IMR-90 (cell line): Measurements from ENCODE around the gene DCUN1D3. TPM values are rescaled to one million over a fixed set of nuclear protein-coding genes. Genes with fewer than 3 reads are reported as not detected.

Experiments used
- ATAC-seq: fragments of 200-7000 bp; cut with Tn5 transposase; 2 replicates; pipeline ENCODE4 v1.9.1; 2020; ENCODE audit warnings: low read depth, mild to moderate bottlenecking, moderate library complexity
- BruUV-seq: library from RNA; stranded (reverse); fragments of 400-500 nt; replicated peaks from 2 replicates; lab custom pipeline; 2021; lab: Mats Ljungman, UMichigan
- CTCF ChIA-PET: fragments of 300-600 bp; formaldehyde crosslinking; extraction: SDS; loops from one replicate; lab custom pipeline; 2021; ENCODE audit warnings: antibody characterized with exemption; lab: Yijun Ruan, JAX
- POLR2A ChIA-PET: fragments of 300-600 bp; sonication (Branson Sonifier 250); formaldehyde crosslinking; loops from one replicate; lab custom pipeline; 2022; ENCODE audit warnings: antibody characterized with exemption; ENCODE audit not compliant: unreplicated experiment; lab: Charles Lee
- DNase-seq: peaks from one replicate; pipeline ENCODE4 v3.0.0; 2013
- H2AFZ ChIP-seq: replicated peaks from 2 replicates; pipeline ENCODE3; 2013; ENCODE audit warnings: low read length, mild to moderate bottlenecking; ENCODE audit not compliant: poor library complexity
- H2AK5ac ChIP-seq: 2 replicates; pipeline ENCODE4 v1.6.1; 2013; ENCODE audit warnings: low read depth, low read length, inconsistent platforms
- H2AK9ac ChIP-seq: replicated peaks from 2 replicates; pipeline ENCODE3; 2013; ENCODE audit warnings: mild to moderate bottlenecking, low read depth, low read length, moderate library complexity; ENCODE audit not compliant: poor library complexity
- H2BK120ac ChIP-seq: 2 replicates; pipeline ENCODE4 v1.6.1; 2013; ENCODE audit warnings: low read depth, low read length, inconsistent platforms
- H2BK15ac ChIP-seq: 3 replicates; pipeline ENCODE4 v1.6.1; 2013; ENCODE audit warnings: low read depth, low read length, inconsistent platforms
- H2BK20ac ChIP-seq: 2 replicates; pipeline ENCODE4 v1.6.1; 2013; ENCODE audit warnings: low read depth, mild to moderate bottlenecking, inconsistent platforms, low read length, moderate library complexity
- H2BK5ac ChIP-seq: 2 replicates; pipeline ENCODE4 v1.6.1; 2013; ENCODE audit warnings: mild to moderate bottlenecking, low read depth, low read length, inconsistent platforms; ENCODE audit not compliant: poor library complexity, severe bottlenecking
- H3K14ac ChIP-seq: replicated peaks from 2 replicates; pipeline ENCODE4 v1.6.1; 2013; ENCODE audit warnings: low read depth, low read length, inconsistent platforms
- H3K18ac ChIP-seq: 2 replicates; pipeline ENCODE4 v1.6.1; 2013; ENCODE audit warnings: low read depth, low read length, control low read depth
- H3K23ac ChIP-seq: 2 replicates; pipeline ENCODE4 v1.6.1; 2013; ENCODE audit warnings: low read depth, low read length, inconsistent platforms
- H3K27ac ChIP-seq: 2 replicates; pipeline ENCODE4 v1.5.1; 2013; ENCODE audit warnings: mild to moderate bottlenecking, control low read depth, low read length; ENCODE audit not compliant: insufficient read depth
- H3K27me3 ChIP-seq: 2 replicates; pipeline ENCODE4 v1.6.1; 2013; ENCODE audit warnings: low read length; ENCODE audit not compliant: control insufficient read depth, insufficient read depth
- H3K36me3 ChIP-seq: 2 replicates; pipeline ENCODE4 v1.6.1; 2013; ENCODE audit warnings: low read length, mixed read lengths; ENCODE audit not compliant: control insufficient read depth, insufficient read depth
- H3K4ac ChIP-seq: 2 replicates; pipeline ENCODE4 v1.6.1; 2013; ENCODE audit warnings: low read depth, low read length, inconsistent platforms
- H3K4me1 ChIP-seq: 2 replicates; pipeline ENCODE4 v1.6.1; 2013; ENCODE audit warnings: low read length, mixed read lengths; ENCODE audit not compliant: control insufficient read depth, insufficient read depth
- H3K4me2 ChIP-seq: 2 replicates; pipeline ENCODE4 v1.6.1; 2013; ENCODE audit warnings: low read depth, mild to moderate bottlenecking, control low read depth, low read length, moderate library complexity
- H3K4me3 ChIP-seq: 2 replicates; pipeline ENCODE4 v1.5.1; 2013; ENCODE audit warnings: low read depth, mild to moderate bottlenecking, control low read depth, low read length, moderate library complexity; ENCODE audit not compliant: insufficient read depth
- H3K56ac ChIP-seq: 2 replicates; pipeline ENCODE4 v1.6.1; 2013; ENCODE audit warnings: low read length, inconsistent platforms; ENCODE audit not compliant: insufficient read depth; ENCODE audit errors: extremely low read depth
- H3K79me1 ChIP-seq, 2 experiments: 2 replicates each; pipeline ENCODE4 v1.6.1; 2013; ENCODE audit warnings: low read length in 2 of 2, inconsistent platforms in 1 of 2, low read depth in 1 of 2
- H3K9ac ChIP-seq: 2 replicates; pipeline ENCODE4 v1.6.1; 2013; ENCODE audit warnings: low read depth, low read length, control low read depth
- H3K9me1 ChIP-seq: 2 replicates; pipeline ENCODE4 v1.6.1; 2013; ENCODE audit warnings: low read length, inconsistent platforms; ENCODE audit not compliant: insufficient read depth
- H3K9me3 ChIP-seq: 2 replicates; pipeline ENCODE4 v1.6.1; 2013; ENCODE audit warnings: low read length; ENCODE audit not compliant: control insufficient read depth, insufficient read depth
- H4K20me1 ChIP-seq: 2 replicates; pipeline ENCODE4 v1.6.1; 2013; ENCODE audit warnings: low read length, inconsistent platforms; ENCODE audit not compliant: insufficient read depth
- H4K5ac ChIP-seq: 2 replicates; pipeline ENCODE4 v1.6.1; 2013; ENCODE audit warnings: mild to moderate bottlenecking, low read depth, low read length, control low read depth
- H4K8ac ChIP-seq, 2 experiments: 2 replicates each; pipeline ENCODE4 v1.6.1; 2013; ENCODE audit warnings: low read depth in 2 of 2, low read length in 2 of 2, control low read depth in 1 of 2, inconsistent platforms in 1 of 2
- H4K91ac ChIP-seq: 2 replicates; pipeline ENCODE4 v1.6.1; 2013; ENCODE audit warnings: low read depth, low read length, inconsistent platforms; ENCODE audit not compliant: insufficient read depth
- CEBPB ChIP-seq: IDR thresholded peaks from 2 replicates; pipeline ENCODE4 v1.6.1; 2012; ENCODE audit warnings: low read depth, low read length, improper control_type of control experiment
- MAZ ChIP-seq: IDR thresholded peaks from 2 replicates; pipeline ENCODE4 v1.6.1; 2012; ENCODE audit warnings: low read depth, mild to moderate bottlenecking, low read length, improper control_type of control experiment, moderate library complexity, borderline replicate concordance
- MXI1 ChIP-seq: IDR thresholded peaks from 2 replicates; pipeline ENCODE4 v1.6.1; 2012; ENCODE audit warnings: low read depth, mild to moderate bottlenecking, low read length, moderate library complexity, borderline replicate concordance
- POLR2A ChIP-seq: IDR thresholded peaks from 2 replicates; pipeline ENCODE4 v1.6.1; 2012; ENCODE audit warnings: mild to moderate bottlenecking, low read depth, low read length
- USF2 ChIP-seq: fragments of 150-350 bp; IDR thresholded peaks from 2 replicates; pipeline ENCODE4 v1.6.1; 2017; ENCODE audit warnings: mild to moderate bottlenecking, antibody characterized with exemption, low read length, low read depth
- WGBS, 2 experiments: methylation state at CpG; one replicate each; pipeline versions ENCODE4 v1.1.5 to v1.1.7; 2013; ENCODE audit warnings: missing lambda C conversion rate in 2 of 2; ENCODE audit not compliant: insufficient read length in 1 of 2; ENCODE audit errors: extremely low coverage in 2 of 2; 5-methylcytosine and 5-hydroxymethylcytosine counted together
- dilution Hi-C: fragments of 300-500 bp; cut with HindIII; formaldehyde crosslinking; loops from one replicate; pipeline ENCODE4 v1.14.3; 2018; ENCODE audit warnings: low sequenced_read_pairs; ENCODE audit not compliant: unreplicated experiment
- in situ Hi-C: fragments of 300-500 bp; cut with MboI; formaldehyde crosslinking; loops from 3 replicates; pipeline ENCODE4 v1.14.3; 2019; ENCODE audit warnings: low sequenced_read_pairs, inconsistent platforms, mixed read lengths
- intact Hi-C: fragments of 100-400 bp; cut with micrococcal nuclease; formaldehyde crosslinking; loops from 2 replicates; pipeline ENCODE4 v1.10.0; 2022
- polyA plus RNA-seq, 3 experiments: library from polyadenylated mRNA; depleted of rRNA; stranded (reverse); fragments of >200 nt; gene quantifications; 2 replicates each; pipeline ENCODE4 v1.2.3, GENCODE V29; 2012; ENCODE audit warnings: low replicate concordance in 1 of 3
- total RNA-seq: library from RNA; depleted of rRNA; stranded (reverse); fragments of >200 nt; gene quantifications from 2 replicates; pipeline ENCODE4 v1.2.3, GENCODE V29; 2012
- TF ChIP-seq, protein P1 (sequence below): conservative IDR thresholded peaks from 2 replicates; pipeline ENCODE4 v1.5.1; 2012; ENCODE audit warnings: mild to moderate bottlenecking, low read depth, low read length, improper control_type of control experiment

Gene DCUN1D3
- total and polyA plus RNA-seq, 2 of the 4 experiments (the other 2 are of a cell fraction): 8.1 to 42.3 TPM

GRCh38 chr16:20901436-20902112 is 1.4 kb upstream of the DCUN1D3 start:
- peak overlapping the region; percentile 88 to 100 for H4K8ac ChIP-seq
- dilution Hi-C loops: no loop called here
- DNase-seq: peak; percentile 54
- H3K4me1 ChIP-seq: peaks cover 16% of the 10 kb centered on the region
- peak overlapping the region; percentile 99 for H2BK5ac ChIP-seq
- peak overlapping the region; percentile 84; the same call in 2 of the 3 replicates for H2BK15ac ChIP-seq
- H3K27me3 ChIP-seq: no peaks in the 10 kb centered on the region
- peak overlapping the region; percentile 100 for H4K91ac ChIP-seq
- H3K18ac ChIP-seq: peak overlapping the region; percentile 72
- H3K36me3 ChIP-seq: no peaks in the 10 kb centered on the region; the same call in none of the 2 replicates
- H3K9me3 ChIP-seq: no peaks in the 10 kb centered on the region
- peaks cover 42 to 83% of the 10 kb centered on the region in 2 experiments for H3K79me1 ChIP-seq
- ATAC-seq: no peak
- H3K9me1 ChIP-seq: peaks cover 17% of the 10 kb centered on the region
- BruUV-seq: no TSS peak
- peaks cover 26% of the 10 kb centered on the region for H4K20me1 ChIP-seq
- H3K56ac ChIP-seq: peak overlapping the region; percentile 100
- peak overlapping the region; percentile 97 for H2AFZ ChIP-seq
- peak overlapping the region; percentile 100 for H3K4me3 ChIP-seq
- H2AK5ac ChIP-seq: peak overlapping the region; percentile 73
- in situ Hi-C loops: no loop called here
- peak overlapping the region; percentile 99 for H3K27ac ChIP-seq
- peak overlapping the region; percentile 94 for H3K23ac ChIP-seq
- peak overlapping the region; percentile 96 for H3K4me2 ChIP-seq
- peak overlapping the region; percentile 27 for H4K5ac ChIP-seq
- peak overlapping the region; percentile 100 for H3K14ac ChIP-seq
- POLR2A ChIA-PET: no interaction called here
- H2AK9ac ChIP-seq: peak overlapping the region; percentile 96
- peak overlapping the region; percentile 100 for H3K4ac ChIP-seq
- peak overlapping the region; percentile 100 for H2BK120ac ChIP-seq
- TF ChIP-seq, protein P1, sequence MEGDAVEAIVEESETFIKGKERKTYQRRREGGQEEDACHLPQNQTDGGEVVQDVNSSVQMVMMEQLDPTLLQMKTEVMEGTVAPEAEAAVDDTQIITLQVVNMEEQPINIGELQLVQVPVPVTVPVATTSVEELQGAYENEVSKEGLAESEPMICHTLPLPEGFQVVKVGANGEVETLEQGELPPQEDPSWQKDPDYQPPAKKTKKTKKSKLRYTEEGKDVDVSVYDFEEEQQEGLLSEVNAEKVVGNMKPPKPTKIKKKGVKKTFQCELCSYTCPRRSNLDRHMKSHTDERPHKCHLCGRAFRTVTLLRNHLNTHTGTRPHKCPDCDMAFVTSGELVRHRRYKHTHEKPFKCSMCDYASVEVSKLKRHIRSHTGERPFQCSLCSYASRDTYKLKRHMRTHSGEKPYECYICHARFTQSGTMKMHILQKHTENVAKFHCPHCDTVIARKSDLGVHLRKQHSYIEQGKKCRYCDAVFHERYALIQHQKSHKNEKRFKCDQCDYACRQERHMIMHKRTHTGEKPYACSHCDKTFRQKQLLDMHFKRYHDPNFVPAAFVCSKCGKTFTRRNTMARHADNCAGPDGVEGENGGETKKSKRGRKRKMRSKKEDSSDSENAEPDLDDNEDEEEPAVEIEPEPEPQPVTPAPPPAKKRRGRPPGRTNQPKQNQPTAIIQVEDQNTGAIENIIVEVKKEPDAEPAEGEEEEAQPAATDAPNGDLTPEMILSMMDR: no peak
- peak; percentile 6; the same call in 1 of the 2 replicates for TF ChIP-seq POLR2A
- TF ChIP-seq USF2: peak; percentile 50
- TF ChIP-seq CEBPB: no peak
- TF ChIP-seq MAZ: no peak
- TF ChIP-seq MXI1: peak; percentile 66; the same call in 1 of the 2 replicates
- CTCF ChIA-PET: no interaction called here
- intact Hi-C loops: loop anchor here (2.0 to 5.0 kb wide), 2 partner anchors 187 to 256 kb away; partner anchors contain the start of gene LDAF1
- 8% methylated on average over 5 of the region's 27 CpGs; no CpG with 5 or more reads in 1 of the 2 experiments for WGBS, 2 experiments
- peak overlapping the region; percentile 100 for H3K9ac ChIP-seq
- no peak overlapping the region for H2BK20ac ChIP-seq
